ENCODE data around the gene LTBP3. TPM values are rescaled to one million over a fixed set of nuclear protein-coding genes. Genes with fewer than 3 reads are reported as not detected.
A peak's percentile ranks its signal among the peaks of the same experiment; 100 is the strongest.

Gene LTBP3
- total RNA-seq, 8 experiments from 2014 or later: 1.5 to 69.9 (median 25.5) TPM

DNA sequence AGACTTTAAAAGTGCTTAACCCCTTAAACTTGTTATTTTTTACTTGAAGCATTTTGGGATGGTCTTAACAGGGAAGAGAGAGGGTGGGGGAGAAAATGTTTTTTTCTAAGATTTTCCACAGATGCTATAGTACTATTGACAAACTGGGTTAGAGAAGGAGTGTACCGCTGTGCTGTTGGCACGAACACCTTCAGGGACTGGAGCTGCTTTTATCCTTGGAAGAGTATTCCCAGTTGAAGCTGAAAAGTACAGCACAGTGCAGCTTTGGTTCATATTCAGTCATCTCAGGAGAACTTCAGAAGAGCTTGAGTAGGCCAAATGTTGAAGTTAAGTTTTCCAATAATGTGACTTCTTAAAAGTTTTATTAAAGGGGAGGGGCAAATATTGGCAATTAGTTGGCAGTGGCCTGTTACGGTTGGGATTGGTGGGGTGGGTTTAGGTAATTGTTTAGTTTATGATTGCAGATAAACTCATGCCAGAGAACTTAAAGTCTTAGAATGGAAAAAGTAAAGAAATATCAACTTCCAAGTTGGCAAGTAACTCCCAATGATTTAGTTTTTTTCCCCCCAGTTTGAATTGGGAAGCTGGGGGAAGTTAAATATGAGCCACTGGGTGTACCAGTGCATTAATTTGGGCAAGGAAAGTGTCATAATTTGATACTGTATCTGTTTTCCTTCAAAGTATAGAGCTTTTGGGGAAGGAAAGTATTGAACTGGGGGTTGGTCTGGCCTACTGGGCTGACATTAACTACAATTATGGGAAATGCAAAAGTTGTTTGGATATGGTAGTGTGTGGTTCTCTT, 56.5 kb downstream of the LTBP3 start:
- in situ Hi-C loops (cut with MboI; ENCODE audit: low pct_unique_long_range_greater_than_20kb in 2 of 9, low sequenced_read_pairs in 9 of 9, unreplicated experiment in 9 of 9): loop anchor here in 8 of 9 experiments (10.0 to 25.0 kb wide), 3 partner anchors 77 to 139 kb away; partner anchors contain the start of genes NEAT1 (in 7 of the 8) and TIGD3 (in 1 of the 8)
- WGBS, 10 experiments: 0 to 6% (median 0%) methylated on average over 1 to 3 of the region's 3 CpGs; no CpG with 5 or more reads in 3 of the 10 experiments
- H3K27ac ChIP-seq: peak overlapping the region in 1 of 2 donors; percentile 98
- no peaks in the 10 kb centered on the region for H3K4me1 ChIP-seq (replicated peaks in 1 of 2)
- peak overlapping the region; percentile 50 to 89 (median 60) for H3K4me3 ChIP-seq
- ATAC-seq (replicated peaks in 6 of 8): no peak

DNA sequence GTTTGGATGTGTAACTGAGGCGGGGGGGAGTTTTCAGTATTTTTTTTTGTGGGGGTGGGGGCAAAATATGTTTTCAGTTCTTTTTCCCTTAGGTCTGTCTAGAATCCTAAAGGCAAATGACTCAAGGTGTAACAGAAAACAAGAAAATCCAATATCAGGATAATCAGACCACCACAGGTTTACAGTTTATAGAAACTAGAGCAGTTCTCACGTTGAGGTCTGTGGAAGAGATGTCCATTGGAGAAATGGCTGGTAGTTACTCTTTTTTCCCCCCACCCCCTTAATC, 57.0 kb downstream of the LTBP3 start:
- WGBS, 10 experiments: 0% methylated on average over 1 to 2 of the region's 2 CpGs; no CpG with 5 or more reads in 5 of the 10 experiments
- no peak for ATAC-seq (replicated peaks in 6 of 8)
- H3K27ac ChIP-seq: peak overlapping the region in 1 of 2 donors; percentile 98
- peak overlapping the region; percentile 50 to 89 (median 60) for H3K4me3 ChIP-seq
- peaks cover 4 to 5% of the 10 kb centered on the region in 2 donors for H3K4me1 ChIP-seq (replicated peaks in 1 of 2)
- in situ Hi-C loops (cut with MboI; ENCODE audit: low pct_unique_long_range_greater_than_20kb in 2 of 9, low sequenced_read_pairs in 9 of 9, unreplicated experiment in 9 of 9): loop anchor here in 8 of 9 experiments (10.0 to 25.0 kb wide), 3 partner anchors 76 to 139 kb away; partner anchors contain the start of genes NEAT1 (in 7 of the 8) and TIGD3 (in 1 of the 8)

- peak overlapping the region; percentile 97 to 98 for H3K27ac ChIP-seq
- WGBS, 10 experiments: 0 to 13% (median 0%) methylated on average over 4 to 19 of the region's 20 CpGs
- H3K4me3 ChIP-seq: peak overlapping the region; percentile 50 to 89 (median 60)
- ATAC-seq (replicated peaks in 6 of 8): no peak
- in situ Hi-C loops (cut with MboI; ENCODE audit: low pct_unique_long_range_greater_than_20kb in 2 of 9, low sequenced_read_pairs in 9 of 9, unreplicated experiment in 9 of 9): loop anchor here in 8 of 9 experiments (10.0 to 25.0 kb wide), 3 partner anchors 76 to 138 kb away; partner anchors contain the start of genes NEAT1 (in 7 of the 8) and TIGD3 (in 1 of the 8)
- H3K4me1 ChIP-seq (replicated peaks in 1 of 2): peaks cover 9 to 10% of the 10 kb centered on the region in 2 donors
Observed at GRCh38 chr11:65500387-65501185, 57.6 kb downstream of the LTBP3 start.

DNA sequence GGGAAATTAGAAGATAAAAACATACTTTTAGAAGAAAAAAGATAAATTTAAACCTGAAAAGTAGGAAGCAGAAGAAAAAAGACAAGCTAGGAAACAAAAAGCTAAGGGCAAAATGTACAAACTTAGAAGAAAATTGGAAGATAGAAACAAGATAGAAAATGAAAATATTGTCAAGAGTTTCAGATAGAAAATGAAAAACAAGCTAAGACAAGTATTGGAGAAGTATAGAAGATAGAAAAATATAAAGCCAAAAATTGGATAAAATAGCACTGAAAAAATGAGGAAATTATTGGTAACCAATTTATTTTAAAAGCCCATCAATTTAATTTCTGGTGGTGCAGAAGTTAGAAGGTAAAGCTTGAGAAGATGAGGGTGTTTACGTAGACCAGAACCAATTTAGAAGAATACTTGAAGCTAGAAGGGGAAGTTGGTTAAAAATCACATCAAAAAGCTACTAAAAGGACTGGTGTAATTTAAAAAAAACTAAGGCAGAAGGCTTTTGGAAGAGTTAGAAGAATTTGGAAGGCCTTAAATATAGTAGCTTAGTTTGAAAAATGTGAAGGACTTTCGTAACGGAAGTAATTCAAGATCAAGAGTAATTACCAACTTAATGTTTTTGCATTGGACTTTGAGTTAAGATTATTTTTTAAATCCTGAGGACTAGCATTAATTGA, 58.3 kb downstream of the LTBP3 start:
- H3K4me3 ChIP-seq: peak overlapping the region; percentile 50 to 89 (median 60)
- peaks cover 9 to 10% of the 10 kb centered on the region in 2 donors for H3K4me1 ChIP-seq (replicated peaks in 1 of 2)
- in situ Hi-C loops (cut with MboI; ENCODE audit: low pct_unique_long_range_greater_than_20kb in 2 of 9, low sequenced_read_pairs in 9 of 9, unreplicated experiment in 9 of 9): loop anchor here in 8 of 9 experiments (10.0 to 25.0 kb wide), 3 partner anchors 75 to 138 kb away; partner anchors contain the start of genes NEAT1 (in 7 of the 8) and TIGD3 (in 1 of the 8)
- WGBS, 10 experiments: 0 to 4% (median 0%) methylated on average over 1 to 3 of the region's 3 CpGs
- no peak for ATAC-seq (replicated peaks in 6 of 8)
- peak overlapping the region; percentile 97 to 98 for H3K27ac ChIP-seq

DNA sequence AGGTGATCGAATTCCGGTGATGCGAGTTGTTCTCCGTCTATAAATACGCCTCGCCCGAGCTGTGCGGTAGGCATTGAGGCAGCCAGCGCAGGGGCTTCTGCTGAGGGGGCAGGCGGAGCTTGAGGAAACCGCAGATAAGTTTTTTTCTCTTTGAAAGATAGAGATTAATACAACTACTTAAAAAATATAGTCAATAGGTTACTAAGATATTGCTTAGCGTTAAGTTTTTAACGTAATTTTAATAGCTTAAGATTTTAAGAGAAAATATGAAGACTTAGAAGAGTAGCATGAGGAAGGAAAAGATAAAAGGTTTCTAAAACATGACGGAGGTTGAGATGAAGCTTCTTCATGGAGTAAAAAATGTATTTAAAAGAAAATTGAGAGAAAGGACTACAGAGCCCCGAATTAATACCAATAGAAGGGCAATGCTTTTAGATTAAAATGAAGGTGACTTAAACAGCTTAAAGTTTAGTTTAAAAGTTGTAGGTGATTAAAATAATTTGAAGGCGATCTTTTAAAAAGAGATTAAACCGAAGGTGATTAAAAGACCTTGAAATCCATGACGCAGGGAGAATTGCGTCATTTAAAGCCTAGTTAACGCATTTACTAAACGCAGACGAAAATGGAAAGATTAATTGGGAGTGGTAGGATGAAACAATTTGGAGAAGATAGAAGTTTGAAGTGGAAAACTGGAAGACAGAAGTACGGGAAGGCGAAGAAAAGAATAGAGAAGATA, 59.0 kb downstream of the LTBP3 start, which contains the start of gene MALAT1:
Gene MALAT1, plus strand, starts transcription at position 69 of the 736 bp plus-strand sequence.
- Histone ChIP-seq H3K4me3 (peak within 1 kb of the TSS; percentile 50 to 89 (median 60)), H3K27ac (peak within 1 kb of the TSS; percentile 97 to 98), H3K4me1 (replicated peaks in 1 of 2) (peaks cover 14 to 16% of the 10 kb centered on the region in 2 donors)
- 0 to 4% (median 1%) methylated on average over 7 to 24 of the region's 24 CpGs for WGBS, 10 experiments
- in situ Hi-C loops (cut with MboI; ENCODE audit: low pct_unique_long_range_greater_than_20kb in 2 of 9, low sequenced_read_pairs in 9 of 9, unreplicated experiment in 9 of 9): no loop called here
- ATAC-seq (replicated peaks in 6 of 8): peak in 6 of 8 experiments; percentile 0 to 16 (median 9)

DNA sequence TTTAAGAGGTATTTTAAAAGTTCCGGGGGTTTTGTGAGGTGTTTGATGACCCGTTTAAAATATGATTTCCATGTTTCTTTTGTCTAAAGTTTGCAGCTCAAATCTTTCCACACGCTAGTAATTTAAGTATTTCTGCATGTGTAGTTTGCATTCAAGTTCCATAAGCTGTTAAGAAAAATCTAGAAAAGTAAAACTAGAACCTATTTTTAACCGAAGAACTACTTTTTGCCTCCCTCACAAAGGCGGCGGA, 59.5 kb downstream of the LTBP3 start:
- WGBS, 10 experiments: 0 to 14% (median 0%) methylated on average over 1 to 6 of the region's 6 CpGs; no CpG with 5 or more reads in 1 of the 10 experiments
- in situ Hi-C loops (cut with MboI; ENCODE audit: low pct_unique_long_range_greater_than_20kb in 2 of 9, low sequenced_read_pairs in 9 of 9, unreplicated experiment in 9 of 9): no loop called here
- no peak for ATAC-seq (replicated peaks in 6 of 8)
- peak overlapping the region; percentile 50 to 89 (median 60) for H3K4me3 ChIP-seq
- peak overlapping the region; percentile 97 to 98 for H3K27ac ChIP-seq
- H3K4me1 ChIP-seq (replicated peaks in 1 of 2): peaks cover 18 to 21% of the 10 kb centered on the region in 2 donors

GRCh38 chr11:65498042-65498726, 60.0 kb downstream of the LTBP3 start:
- in situ Hi-C loops (cut with MboI; ENCODE audit: low pct_unique_long_range_greater_than_20kb in 2 of 9, low sequenced_read_pairs in 9 of 9, unreplicated experiment in 9 of 9): no loop called here
- Histone ChIP-seq H3K27ac (peak overlapping the region; percentile 97 to 98), H3K4me3 (peak overlapping the region; percentile 50 to 89 (median 60)), H3K4me1 (replicated peaks in 1 of 2) (peaks cover 23 to 26% of the 10 kb centered on the region in 2 donors)
- ATAC-seq (replicated peaks in 6 of 8): peak in 1 of 8 experiments; percentile 0
- 0 to 3% (median 0%) methylated on average over 1 to 15 of the region's 24 CpGs; no CpG with 5 or more reads in 2 of the 10 experiments for WGBS, 10 experiments

DNA sequence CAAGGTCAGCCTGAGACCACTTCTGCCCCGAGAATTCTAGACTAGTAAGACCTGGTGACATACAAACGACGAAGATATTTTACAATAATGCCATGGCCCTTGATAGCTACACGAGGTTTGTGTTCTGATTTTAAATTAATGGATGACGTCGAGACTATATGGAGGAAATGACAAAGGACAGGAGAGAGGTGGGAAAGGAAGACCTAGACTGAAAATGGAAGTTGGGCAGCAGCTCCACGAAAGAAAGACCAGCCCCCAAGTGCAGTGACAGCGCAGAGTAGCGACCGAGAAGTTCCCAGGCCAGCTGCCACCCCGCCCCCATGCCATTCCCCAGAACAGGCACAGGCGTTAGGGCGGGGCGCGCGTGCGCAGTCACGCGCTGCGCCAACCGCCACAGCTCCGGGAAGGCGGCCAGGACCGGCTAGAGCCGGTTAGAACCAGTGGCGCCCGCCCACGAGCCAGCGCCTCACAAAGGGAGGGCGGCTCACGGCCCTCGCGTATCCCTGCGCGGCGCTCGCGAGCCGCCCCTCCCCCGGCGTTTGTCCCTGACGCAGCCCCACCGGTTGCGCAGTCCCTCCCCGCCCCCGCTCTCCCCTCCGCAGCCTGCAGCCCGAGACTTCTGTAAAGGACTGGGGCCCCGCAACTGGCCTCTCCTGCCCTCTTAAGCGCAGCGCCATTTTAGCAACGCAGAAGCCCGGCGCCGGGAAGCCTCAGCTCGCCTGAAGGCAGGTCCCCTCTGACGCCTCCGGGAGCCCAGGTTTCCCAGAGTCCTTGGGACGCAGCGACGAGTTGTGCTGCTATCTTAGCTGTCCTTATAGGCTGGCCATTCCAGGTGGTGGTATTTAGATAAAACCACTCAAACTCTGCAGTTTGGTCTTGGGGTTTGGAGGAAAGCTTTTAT, 60.8 kb downstream of the LTBP3 start:
- H3K4me3 ChIP-seq: peak overlapping the region; percentile 50 to 89 (median 60)
- WGBS, 10 experiments: 0 to 2% (median 0%) methylated on average over 1 to 11 of the region's 61 CpGs; no CpG with 5 or more reads in 2 of the 10 experiments
- peak; percentile 34 to 89 (median 85) for ATAC-seq (replicated peaks in 6 of 8)
- in situ Hi-C loops (cut with MboI; ENCODE audit: low pct_unique_long_range_greater_than_20kb in 2 of 9, low sequenced_read_pairs in 9 of 9, unreplicated experiment in 9 of 9): no loop called here
- H3K4me1 ChIP-seq (replicated peaks in 1 of 2): peaks cover 31 to 33% of the 10 kb centered on the region in 2 donors
- peak overlapping the region; percentile 97 to 98 for H3K27ac ChIP-seq

DNA sequence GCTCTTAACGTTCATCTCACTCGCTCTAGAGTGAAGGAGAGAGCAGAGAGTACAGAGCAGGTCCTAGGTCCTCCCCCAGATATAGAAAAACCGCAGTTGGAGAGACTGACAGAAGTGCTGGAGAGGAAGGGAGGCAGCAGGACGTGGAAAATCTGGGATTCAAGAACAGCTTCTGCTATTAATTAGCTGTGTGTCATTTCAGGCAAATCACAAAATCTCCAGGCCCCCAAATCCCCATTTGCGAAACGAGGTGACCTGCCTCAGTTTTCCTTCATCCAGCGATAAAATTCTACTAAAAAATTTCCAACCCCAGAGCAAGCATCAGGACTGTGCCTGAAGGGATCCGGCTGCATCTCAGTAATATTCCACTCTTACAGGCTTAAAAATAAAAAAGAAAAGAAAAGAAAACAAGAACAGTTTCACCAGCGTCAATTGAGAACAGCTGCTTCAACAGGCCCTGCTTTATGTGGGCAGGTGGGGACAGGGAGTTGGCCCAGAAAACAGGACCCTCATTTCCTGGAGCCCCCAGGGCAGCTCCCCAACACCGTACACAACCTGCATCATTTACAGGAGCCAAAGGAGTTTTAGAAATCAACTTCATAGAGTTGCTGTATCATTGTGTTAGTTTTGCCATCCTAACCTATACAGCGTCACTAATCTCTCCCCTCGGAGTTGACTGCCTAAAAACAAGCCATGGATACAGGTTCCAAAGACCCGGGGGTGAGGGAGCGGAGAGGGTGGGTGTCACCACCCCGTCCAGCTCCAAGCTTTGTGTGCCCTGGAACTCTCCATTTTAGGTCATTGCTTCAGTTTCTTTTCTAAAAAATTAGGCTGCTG, 61.6 kb downstream of the LTBP3 start:
- ATAC-seq (replicated peaks in 6 of 8): peak in 6 of 8 experiments; percentile 0 to 1 (median 0)
- H3K4me1 ChIP-seq (replicated peaks in 1 of 2): peaks cover 40 to 42% of the 10 kb centered on the region in 2 donors
- H3K27ac ChIP-seq: peak overlapping the region; percentile 90 to 98
- peak overlapping the region; percentile 50 to 89 (median 60) for H3K4me3 ChIP-seq
- 0 to 54% (median 30%) methylated on average over 1 to 11 of the region's 15 CpGs for WGBS, 10 experiments
- in situ Hi-C loops (cut with MboI; ENCODE audit: low pct_unique_long_range_greater_than_20kb in 2 of 9, low sequenced_read_pairs in 9 of 9, unreplicated experiment in 9 of 9): no loop called here
